Kidney (tissue), 14 donors: ENCODE measurements around the gene SLC23A2. TPM values are rescaled to one million over a fixed set of nuclear protein-coding genes. Genes with fewer than 3 reads are reported as not detected.
"Not testable (repeated sequence)": the region's sequence is repeated elsewhere in the genome, so short reads cannot be mapped to it uniquely, and the experiment has no call there.

ENCODE experiments used
- DNase-seq, 5 donors: peaks; one replicate each; pipeline ENCODE4 v3.0.0-alpha.2; 2013 to 2020
- FAIRE-seq: peaks from 2 replicates; lab custom pipeline; 2012; peaks lifted over from hg19 to GRCh38; lab: Jason Lieb, UNC
- H3K27ac ChIP-seq, 2 donors: one replicate each; pipeline ENCODE4 v1.7.0; 2013; ENCODE audit warnings: low read depth in 2 of 2, low read length in 2 of 2, inconsistent platforms in 1 of 2
- H3K27me3 ChIP-seq: one replicate; pipeline ENCODE4 v1.7.1; 2013; ENCODE audit warnings: low read length, inconsistent platforms; ENCODE audit not compliant: control insufficient read depth, insufficient read depth
- H3K36me3 ChIP-seq, 3 donors: one replicate each; pipeline versions ENCODE4 v1.7.0 to v1.7.1; 2013; ENCODE audit warnings: low read length in 3 of 3, control low read depth in 1 of 3, inconsistent platforms in 1 of 3; ENCODE audit not compliant: insufficient read depth in 3 of 3, control insufficient read depth in 2 of 3
- H3K4me1 ChIP-seq, 3 donors: one replicate each; pipeline versions ENCODE4 v1.7.0 to v1.7.1; 2013; ENCODE audit warnings: low read length in 3 of 3, inconsistent platforms in 1 of 3, low read depth in 1 of 3; ENCODE audit not compliant: control insufficient read depth in 2 of 3, insufficient read depth in 2 of 3
- H3K4me3 ChIP-seq, 3 donors: one replicate each; pipeline versions ENCODE4 v1.7.0 to v1.8.1; 2013; ENCODE audit warnings: low read length in 3 of 3, control low read depth in 1 of 3, inconsistent platforms in 1 of 3
- H3K9ac ChIP-seq, 3 donors: one replicate each; pipeline versions ENCODE4 v1.7.0 to v1.7.1; 2013; ENCODE audit warnings: low read length in 3 of 3, control low read depth in 1 of 3, inconsistent platforms in 1 of 3
- H3K9me3 ChIP-seq, 3 donors: one replicate each; pipeline versions ENCODE4 v1.7.0 to v1.7.1; 2013; ENCODE audit warnings: low read length in 3 of 3, control low read depth in 1 of 3, inconsistent platforms in 1 of 3; ENCODE audit not compliant: control insufficient read depth in 2 of 3, insufficient read depth in 1 of 3
- CTCF ChIP-seq: IDR thresholded peaks from 3 replicates; pipeline ENCODE4 v1.5.1; 2012; ENCODE audit warnings: mild to moderate bottlenecking, moderate library complexity, borderline replicate concordance; ENCODE audit not compliant: insufficient read depth; ENCODE audit errors: extremely low read depth
- intact Hi-C: fragments of 100-400 bp; cut with DNase I; formaldehyde crosslinking; loops from one replicate; pipeline ENCODE4 v1.11.1; 2022
- polyA plus RNA-seq: library from polyadenylated mRNA; stranded (reverse); fragments of 350-450 nt; fragmentation: Illumina TruSeq; extraction: RNeasy Lipid Tissue Mini Kit (QIAGEN cat#74804); gene quantifications from one replicate; pipeline ENCODE4 v1.2.3, GENCODE V29; 2014; ENCODE audit warnings: low read depth, low replicate concordance; ENCODE audit not compliant: insufficient read depth
- total RNA-seq: library from RNA; stranded (reverse); fragmentation: NEBNext Ultra II Directional; extraction: Animal tissue kit (Norgen Biotek cat#: 25700); gene quantifications from one replicate; pipeline ENCODE4 v1.2.1, GENCODE V29; 2021
- donor health status: control.
- donor health status: control.
- donor health status: control.
- donor health status: control.
- donor health status: control.
- donor health status: DM: yes; HTN: yes; CAD: no.
- donor health status: Normal renal cell carcinoma (clear cell type).

SLC23A2 gene
- total and polyA plus RNA-seq, 2 donors from 2014 or later: 4.8 to 20.5 TPM

- no peak overlapping the region for H3K4me3 ChIP-seq
- H3K9ac ChIP-seq: no peak overlapping the region
- DNase-seq (no peak), FAIRE-seq (no peak)
- H3K36me3 ChIP-seq: no peaks in the 10 kb centered on the region
- H3K27ac ChIP-seq: no peak overlapping the region
- no peaks in the 10 kb centered on the region for H3K9me3 ChIP-seq
- TF ChIP-seq CTCF: no peak
- no peaks in the 10 kb centered on the region for H3K4me1 ChIP-seq
- H3K27me3 ChIP-seq: no peaks in the 10 kb centered on the region
- intact Hi-C loops: no loop called here
Measured at GRCh38 chr20:5039255-5039657, 37.9 kb upstream of the SLC23A2 start.

GRCh38 chr20:5036828-5037227, 35.5 kb upstream of the SLC23A2 start:
- H3K27me3 ChIP-seq: no peaks in the 10 kb centered on the region
- H3K4me1 ChIP-seq: no peaks in the 10 kb centered on the region
- FAIRE-seq (no peak), DNase-seq (no peak)
- intact Hi-C loops: no loop called here
- no peak overlapping the region for H3K9ac ChIP-seq
- no peak overlapping the region for H3K4me3 ChIP-seq
- no peaks in the 10 kb centered on the region for H3K36me3 ChIP-seq
- no peak for TF ChIP-seq CTCF
- no peak overlapping the region for H3K27ac ChIP-seq
- H3K9me3 ChIP-seq: no peaks in the 10 kb centered on the region

GRCh38 chr20:5035518-5035917, 34.2 kb upstream of the SLC23A2 start:
- H3K36me3 ChIP-seq, FAIRE-seq, H3K4me1 ChIP-seq, H3K27ac ChIP-seq, DNase-seq, H3K27me3 ChIP-seq, H3K9ac ChIP-seq, intact Hi-C loops, H3K9me3 ChIP-seq, H3K4me3 ChIP-seq: not testable (repeated sequence)

GRCh38 chr20:5033566-5033965, 32.3 kb upstream of the SLC23A2 start:
- H3K27me3 ChIP-seq: no peaks in the 10 kb centered on the region

GRCh38 chr20:5031701-5032100, 30.4 kb upstream of the SLC23A2 start:
- intact Hi-C loops, H3K27ac ChIP-seq, H3K36me3 ChIP-seq, H3K9ac ChIP-seq, H3K4me1 ChIP-seq, DNase-seq, H3K9me3 ChIP-seq, FAIRE-seq, H3K27me3 ChIP-seq, H3K4me3 ChIP-seq: not testable (repeated sequence)

More at GRCh38 chr20:5033566-5033965, 32.3 kb upstream of the SLC23A2 start:
- intact Hi-C loops: no loop called here
- H3K36me3 ChIP-seq: no peaks in the 10 kb centered on the region
- no peak overlapping the region for H3K27ac ChIP-seq
- DNase-seq: no peak
- FAIRE-seq: no peak
- H3K9me3 ChIP-seq: no peaks in the 10 kb centered on the region
- H3K9ac ChIP-seq: no peak overlapping the region
- TF ChIP-seq CTCF: no peak
- H3K4me3 ChIP-seq: no peak overlapping the region
- H3K4me1 ChIP-seq: no peaks in the 10 kb centered on the region
